WTC11 (cell line): Measurements from ENCODE around the gene PLXNA1. TPM values are rescaled to one million over a fixed set of nuclear protein-coding genes. Genes with fewer than 3 reads are reported as not detected.

ENCODE experiments used
- ATAC-seq: fragments of 200-7000 bp; cut with Tn5 transposase; 2 replicates; pipeline ENCODE4 v1.10.0; 2021; ENCODE audit warnings: mild to moderate bottlenecking, moderate library complexity
- CTCF ChIA-PET: fragments of 300-600 bp; sonication (Branson Sonifier 250); formaldehyde crosslinking; loops from one replicate; lab custom pipeline; 2021; ENCODE audit warnings: antibody characterized with exemption; lab: Charles Lee
- POLR2A ChIA-PET: fragments of 350-600 bp; sonication (Branson Sonifier 250); formaldehyde crosslinking; loops from one replicate; lab custom pipeline; 2021; ENCODE audit warnings: antibody characterized with exemption; lab: Charles Lee
- DNase-seq: peaks from one replicate; pipeline ENCODE4 v3.0.0; 2021; ENCODE audit warnings: low spot score
- H3K27ac Mint-ChIP-seq: 2 replicates; pipeline ENCODE4 v1.8.0; 2021; ENCODE audit warnings: mixed read lengths
- H3K27me3 Mint-ChIP-seq: 2 replicates; pipeline ENCODE4 v1.8.0; 2021; ENCODE audit warnings: low read depth, mild to moderate bottlenecking, moderate library complexity, mixed read lengths
- H3K36me3 Mint-ChIP-seq: 2 replicates; pipeline ENCODE4 v1.8.0; 2021; ENCODE audit warnings: mixed read lengths
- H3K4me1 Mint-ChIP-seq: 2 replicates; pipeline ENCODE4 v1.8.0; 2022; ENCODE audit warnings: mixed read lengths
- H3K4me3 Mint-ChIP-seq: 2 replicates; pipeline ENCODE4 v1.8.0; 2021; ENCODE audit warnings: mild to moderate bottlenecking, moderate library complexity, mixed read lengths
- H3K9me3 Mint-ChIP-seq: 2 replicates; pipeline ENCODE4 v1.8.0; 2021; ENCODE audit warnings: mixed read lengths
- ATF2 ChIP-seq: sonication (generic); formaldehyde crosslinking; IDR thresholded peaks from 2 replicates; pipeline ENCODE4 v1.8.1; 2022; ENCODE audit warnings: low read depth, missing genetic modification reagents, borderline replicate concordance
- ATF6 ChIP-seq: sonication (generic); formaldehyde crosslinking; IDR thresholded peaks from 2 replicates; pipeline ENCODE4 v1.8.1; 2023; ENCODE audit warnings: mild to moderate bottlenecking, missing genetic modification reagents
- E2F1 ChIP-seq: sonication (generic); formaldehyde crosslinking; IDR thresholded peaks from 2 replicates; pipeline ENCODE4 v1.8.0; 2022; ENCODE audit warnings: mild to moderate bottlenecking, missing genetic modification reagents
- ETV6 ChIP-seq: sonication (generic); formaldehyde crosslinking; IDR thresholded peaks from 2 replicates; pipeline ENCODE4 v1.8.1; 2022; ENCODE audit warnings: mild to moderate bottlenecking, missing genetic modification reagents
- GRHL2 ChIP-seq: fragments of 250-450 bp; sonication (Bioruptor Pico); IDR thresholded peaks from 2 replicates; pipeline ENCODE4 v1.8.0; 2022; ENCODE audit warnings: mild to moderate bottlenecking, moderate library complexity; ENCODE audit not compliant: insufficient replicate concordance, severe bottlenecking
- MAX ChIP-seq: sonication (generic); formaldehyde crosslinking; IDR thresholded peaks from 2 replicates; pipeline ENCODE4 v1.8.0; 2022; ENCODE audit warnings: mild to moderate bottlenecking, missing genetic modification reagents
- MYBL2 ChIP-seq: sonication (generic); formaldehyde crosslinking; IDR thresholded peaks from 2 replicates; pipeline ENCODE4 v1.8.1; 2023; ENCODE audit warnings: mild to moderate bottlenecking, moderate library complexity, missing genetic modification reagents
- NR2C2 ChIP-seq: sonication (generic); formaldehyde crosslinking; IDR thresholded peaks from 2 replicates; pipeline ENCODE4 v1.8.0; 2022; ENCODE audit warnings: mild to moderate bottlenecking, missing genetic modification reagents
- OVOL2 ChIP-seq: fragments of 250-450 bp; sonication (Bioruptor Pico); IDR thresholded peaks from 2 replicates; pipeline ENCODE4 v1.9.0; 2021; ENCODE audit warnings: mild to moderate bottlenecking, borderline replicate concordance
- SMAD3 ChIP-seq: sonication (generic); formaldehyde crosslinking; IDR thresholded peaks from 2 replicates; pipeline ENCODE4 v1.8.0; 2022; ENCODE audit warnings: missing genetic modification reagents, mild to moderate bottlenecking, borderline replicate concordance
- SOX15 ChIP-seq: fragments of 250-450 bp; sonication (Bioruptor Pico); IDR thresholded peaks from 2 replicates; pipeline ENCODE4 v1.9.0; 2021; ENCODE audit warnings: mild to moderate bottlenecking
- TCF7 ChIP-seq: sonication (generic); formaldehyde crosslinking; IDR thresholded peaks from 2 replicates; pipeline ENCODE4 v1.8.0; 2022; ENCODE audit warnings: mild to moderate bottlenecking, low read depth, missing genetic modification reagents, moderate library complexity
- USF2 ChIP-seq: sonication (generic); formaldehyde crosslinking; IDR thresholded peaks from 2 replicates; pipeline ENCODE4 v1.8.1; 2023; ENCODE audit warnings: mild to moderate bottlenecking, missing genetic modification reagents, moderate library complexity
- ZNF219 ChIP-seq: sonication (generic); formaldehyde crosslinking; IDR thresholded peaks from 2 replicates; pipeline ENCODE4 v1.8.0; 2023; ENCODE audit warnings: missing genetic modification reagents, mild to moderate bottlenecking, borderline replicate concordance
- ZNF423 ChIP-seq: fragments of 250-450 bp; sonication (Bioruptor Pico); IDR thresholded peaks from 2 replicates; pipeline ENCODE4 v2.1.2; 2022; ENCODE audit warnings: mild to moderate bottlenecking, moderate library complexity
- ZNF512 ChIP-seq: sonication (generic); formaldehyde crosslinking; IDR thresholded peaks from 2 replicates; pipeline ENCODE4 v1.8.1; 2022; ENCODE audit warnings: missing genetic modification reagents, borderline replicate concordance
- ZSCAN18 ChIP-seq: fragments of 250-450 bp; sonication (Bioruptor Pico); IDR thresholded peaks from 2 replicates; pipeline ENCODE4 v2.1.2; 2022; ENCODE audit warnings: mild to moderate bottlenecking, moderate library complexity
- total RNA-seq: library from RNA; stranded (reverse); gene quantifications from 3 replicates; pipeline ENCODE4 v1.2.3, GENCODE V29; 2021

PLXNA1 gene
- total RNA-seq, 1 experiment from 2014 or later: 53.8 TPM

GRCh38 chr3:126969586-126969985, 13.3 kb upstream of the PLXNA1 start:
- POLR2A ChIA-PET: no interaction called here

GRCh38 chr3:126970101-126970500, 12.8 kb upstream of the PLXNA1 start:
- ATAC-seq: no peak
- peaks cover 5% of the 10 kb centered on the region for H3K27me3 Mint-ChIP-seq
- TF ChIP-seq NR2C2 (CRISPR knock-in tag) (no peak), GRHL2 (no peak), E2F1 (CRISPR knock-in tag) (no peak), OVOL2 (CRISPR knock-in tag) (no peak), ZNF423 (CRISPR knock-in tag) (no peak), SOX15 (CRISPR knock-in tag) (no peak), ETV6 (CRISPR knock-in tag) (no peak), SMAD3 (no peak), ZNF512 (CRISPR knock-in tag) (no peak), USF2 (CRISPR knock-in tag) (no peak), ZNF219 (CRISPR knock-in tag) (no peak), ATF6 (CRISPR knock-in tag) (no peak), MAX (CRISPR knock-in tag) (no peak)
- TF ChIP-seq, all 79 proteins: peak for 0
- Mint-ChIP-seq H3K9me3 (peaks cover 15% of the 10 kb centered on the region), H3K36me3 (peaks cover 10% of the 10 kb centered on the region), H3K27ac (no peak overlapping the region), H3K4me1 (peaks cover 13% of the 10 kb centered on the region), H3K4me3 (no peak overlapping the region)
- ChIA-PET CTCF (interaction anchor here (1.4 to 2.3 kb wide), 3 partner anchors 12 to 233 kb away, joined by 4 to 6 read pairs (median 5); partner anchors contain the start of gene PLXNA1), POLR2A (no interaction called here)
- DNase-seq: no peak

More at GRCh38 chr3:126969586-126969985, 13.3 kb upstream of the PLXNA1 start:
- TF ChIP-seq ZSCAN18 (CRISPR knock-in tag): no peak
- TF ChIP-seq MYBL2 (CRISPR knock-in tag): no peak
- no peak for TF ChIP-seq TCF7 (CRISPR knock-in tag)
- no peak for TF ChIP-seq ATF2 (CRISPR knock-in tag)
- TF ChIP-seq NR2C2 (CRISPR knock-in tag): no peak
- TF ChIP-seq, all 79 proteins: peak for 0
- CTCF ChIA-PET: interaction anchor here (1.4 to 2.3 kb wide), 3 partner anchors 13 to 232 kb away, joined by 4 to 6 read pairs (median 5); partner anchors contain the start of gene PLXNA1
- ATAC-seq (no peak), DNase-seq (no peak)
- H3K27me3 Mint-ChIP-seq: peaks cover under 1% of the 10 kb centered on the region; the same call in 1 of the 2 replicates
- no peak overlapping the region for H3K27ac Mint-ChIP-seq
- no peak overlapping the region for H3K4me3 Mint-ChIP-seq
- H3K9me3 Mint-ChIP-seq: peaks cover 10% of the 10 kb centered on the region
- H3K36me3 Mint-ChIP-seq: peaks cover 7% of the 10 kb centered on the region
- peaks cover 13% of the 10 kb centered on the region for H3K4me1 Mint-ChIP-seq
